ENCODE measurements around the gene CEP44.
"Not testable (repeated sequence)": the region's sequence is repeated elsewhere in the genome, so short reads cannot be mapped to it uniquely, and the experiment has no call there.

The CEP44 gene, protein sequence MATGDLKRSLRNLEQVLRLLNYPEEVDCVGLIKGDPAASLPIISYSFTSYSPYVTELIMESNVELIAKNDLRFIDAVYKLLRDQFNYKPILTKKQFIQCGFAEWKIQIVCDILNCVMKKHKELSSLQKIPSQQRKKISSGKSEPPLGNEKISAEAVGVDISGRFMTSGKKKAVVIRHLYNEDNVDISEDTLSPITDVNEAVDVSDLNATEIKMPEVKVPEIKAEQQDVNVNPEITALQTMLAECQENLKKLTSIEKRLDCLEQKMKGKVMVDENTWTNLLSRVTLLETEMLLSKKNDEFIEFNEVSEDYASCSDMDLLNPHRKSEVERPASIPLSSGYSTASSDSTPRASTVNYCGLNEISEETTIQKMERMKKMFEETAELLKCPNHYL

DNA sequence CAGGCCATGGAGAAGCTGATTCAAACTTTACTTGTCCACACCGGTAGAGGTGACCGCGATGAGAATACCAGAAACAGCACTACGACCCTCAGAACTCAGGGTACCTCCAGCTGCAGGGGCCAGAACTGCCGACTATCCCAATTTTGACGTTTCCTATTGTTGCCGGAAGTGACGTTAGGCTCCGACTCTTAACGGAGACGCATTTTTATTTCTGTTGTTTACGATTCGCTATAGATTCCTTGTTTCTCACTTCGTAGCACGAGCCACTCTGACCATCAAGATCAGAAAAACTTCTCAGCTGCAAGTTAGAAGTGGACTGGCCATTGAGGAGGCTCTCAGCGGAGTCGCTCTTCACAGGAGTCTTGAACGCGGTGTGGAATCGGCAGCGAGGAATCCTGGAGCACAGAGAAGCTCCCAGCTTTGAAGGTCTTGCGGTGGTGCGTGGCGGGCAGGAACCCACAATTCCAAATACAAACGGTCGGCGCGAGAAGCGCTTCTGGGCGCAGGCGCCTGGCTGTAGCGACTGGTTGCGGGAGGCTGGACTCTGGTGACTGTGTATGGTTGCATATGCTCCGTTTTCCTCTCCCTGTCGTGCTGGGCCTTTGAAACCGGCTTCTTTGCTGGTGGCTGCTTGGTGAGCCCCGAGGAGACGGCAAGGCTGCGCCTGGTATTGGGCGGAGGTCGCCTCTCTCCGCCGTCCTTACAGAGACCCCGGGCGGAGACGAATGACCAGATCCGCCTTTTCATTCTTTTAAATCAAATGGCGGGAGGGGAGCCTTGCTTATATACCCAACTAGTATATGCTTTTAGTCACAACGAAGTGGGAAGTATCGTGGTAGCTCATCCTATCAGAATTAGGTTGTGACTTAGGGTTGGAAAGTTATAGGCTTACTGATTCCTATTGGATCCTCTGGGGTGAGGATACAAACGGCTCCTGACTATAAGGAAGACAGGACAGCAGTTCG is at the start of gene CEP44, which contains the start of gene FBXO8:
Gene CEP44 (plus strand): TSS at position 405 of the 965 bp plus-strand sequence. CDS start 15,211 bp downstream, outside the sequence.
Gene FBXO8 (minus strand): TSS at position 161 of the 965 bp plus-strand sequence. CDS start 20,575 bp downstream, outside the sequence.
- peak; percentile 42 for DNase-seq

DNA sequence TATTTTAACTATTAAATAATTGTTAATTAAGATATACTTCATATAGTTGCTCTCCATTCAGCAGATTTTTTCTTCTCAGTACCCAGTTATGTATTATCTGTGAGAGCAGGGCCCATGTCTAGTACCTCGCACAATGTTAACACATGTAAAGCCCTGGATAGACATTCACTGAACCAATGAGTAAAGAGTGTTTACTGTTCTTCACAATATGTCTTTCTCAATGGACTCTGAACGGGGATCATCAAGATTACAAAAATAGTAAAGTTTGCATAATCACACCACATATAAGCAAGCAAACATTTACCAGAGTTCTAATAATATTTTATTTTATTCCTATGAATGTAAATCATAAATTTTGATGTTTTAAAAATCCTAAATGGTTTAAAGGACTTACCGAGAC is 47.4 kb upstream of the CEP44 start:
- no peak for DNase-seq

DNA sequence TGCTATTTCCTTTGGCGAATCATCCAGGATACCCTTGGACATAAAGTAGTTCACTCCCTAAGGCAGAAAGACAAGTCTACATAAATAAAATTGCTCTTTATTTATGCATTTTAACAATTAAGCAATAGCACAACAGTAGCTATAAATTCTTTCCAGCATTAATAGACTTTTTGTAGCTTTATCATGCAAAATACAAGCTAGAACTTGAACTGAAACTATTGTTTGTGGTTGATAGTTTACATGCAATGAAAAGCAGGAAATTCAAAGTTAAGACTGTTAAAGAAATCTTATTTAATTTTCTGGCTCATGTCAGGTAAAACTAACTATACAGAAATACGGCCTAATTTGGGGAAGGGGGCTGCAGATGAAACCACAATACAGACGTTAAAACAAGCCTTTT is 42.5 kb upstream of the CEP44 start:
- no peak for DNase-seq

DNA sequence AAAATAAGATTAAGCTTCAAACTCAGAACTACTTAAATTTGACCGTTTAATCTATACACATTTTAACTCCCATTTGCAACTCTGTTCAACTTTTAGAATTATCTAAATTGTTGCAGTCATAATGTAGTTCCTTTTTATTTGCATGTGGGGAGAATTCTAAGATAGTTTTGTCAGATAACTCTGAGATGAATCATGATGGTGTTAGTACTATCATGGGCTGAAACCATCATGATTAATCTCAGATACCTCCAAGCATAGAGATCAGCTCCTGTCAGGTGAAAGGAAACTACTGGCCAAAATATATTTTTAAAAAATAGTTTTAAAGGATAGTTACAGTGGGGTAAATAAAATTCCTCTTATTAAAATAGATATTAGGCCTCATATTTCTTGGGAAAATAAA is 39.3 kb upstream of the CEP44 start:
- no peak for DNase-seq

DNA sequence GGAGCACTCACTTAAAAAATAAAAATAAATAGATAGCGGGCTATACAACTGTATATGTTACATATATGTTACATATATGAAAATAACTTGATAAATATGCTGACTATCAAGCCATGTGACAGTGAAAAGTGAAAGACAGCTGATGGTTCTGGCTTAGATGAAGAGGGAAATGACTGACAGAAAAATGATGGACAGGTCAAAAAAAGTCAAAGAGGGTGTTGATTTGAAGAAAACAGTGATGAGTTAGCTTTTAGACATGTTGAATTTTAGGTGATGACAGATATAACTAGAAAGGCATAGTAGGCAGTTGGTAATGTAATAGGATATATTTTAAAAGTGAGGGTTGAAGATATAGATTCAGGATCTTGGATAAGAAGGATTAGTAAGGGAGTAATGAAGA is 38.0 kb upstream of the CEP44 start:
- DNase-seq = no peak

DNA sequence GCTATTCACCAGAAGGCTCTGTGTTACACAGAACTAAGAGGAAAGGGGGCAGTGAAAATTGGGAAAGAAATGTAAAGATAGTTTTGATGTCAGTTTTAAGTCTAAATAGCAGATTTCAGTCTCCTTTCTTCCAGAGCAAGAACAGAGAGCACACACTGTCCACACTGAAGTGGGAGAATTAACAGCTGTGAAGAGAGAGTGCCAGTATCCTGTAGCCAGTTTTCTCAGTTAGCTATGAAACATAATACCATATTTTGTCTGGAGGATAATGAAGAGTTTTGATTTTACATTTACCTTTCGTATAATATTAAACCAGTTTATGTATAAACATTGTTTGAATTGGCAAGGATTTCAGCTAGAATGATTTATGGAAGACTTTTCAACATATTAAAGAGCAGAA is 35.3 kb upstream of the CEP44 start:
- no peak for DNase-seq

DNA sequence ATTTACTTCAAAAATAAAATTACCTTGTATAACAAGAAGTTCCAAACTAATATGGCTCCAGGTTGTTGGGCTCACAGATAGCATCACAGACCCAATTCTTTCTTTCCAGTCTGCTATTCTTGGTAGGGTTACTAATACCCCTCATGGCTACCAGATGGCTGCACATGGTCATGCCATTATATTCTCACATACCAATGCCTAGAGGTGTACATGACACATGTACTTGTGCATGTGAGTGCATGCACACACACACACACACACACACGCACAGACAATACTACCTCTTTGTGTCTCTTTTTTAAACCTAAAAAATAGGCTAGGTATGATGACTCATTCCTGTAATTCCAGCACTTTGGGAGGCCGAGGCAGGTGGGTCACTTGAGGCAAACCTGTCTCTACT is 31.3 kb upstream of the CEP44 start:
- DNase-seq = no peak

DNA sequence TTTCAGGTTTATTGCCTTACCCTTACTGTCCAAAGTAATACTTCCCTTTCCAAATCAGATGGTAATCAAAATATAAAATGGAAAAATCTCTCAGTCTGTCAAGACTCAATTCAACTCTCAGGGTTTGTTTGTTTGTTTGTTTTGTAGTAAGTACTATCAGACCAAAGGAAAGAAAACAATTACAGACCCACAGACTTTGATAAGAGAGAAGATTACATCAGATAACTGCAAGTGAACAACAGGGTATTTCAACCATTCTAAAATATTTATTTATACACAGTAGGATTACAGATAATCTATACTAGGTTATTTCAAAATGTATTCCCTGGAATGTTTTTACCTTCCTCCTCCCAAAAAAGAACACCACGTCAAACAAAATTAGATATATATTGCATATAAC is 29.1 kb upstream of the CEP44 start:
- DNase-seq = no peak

DNA sequence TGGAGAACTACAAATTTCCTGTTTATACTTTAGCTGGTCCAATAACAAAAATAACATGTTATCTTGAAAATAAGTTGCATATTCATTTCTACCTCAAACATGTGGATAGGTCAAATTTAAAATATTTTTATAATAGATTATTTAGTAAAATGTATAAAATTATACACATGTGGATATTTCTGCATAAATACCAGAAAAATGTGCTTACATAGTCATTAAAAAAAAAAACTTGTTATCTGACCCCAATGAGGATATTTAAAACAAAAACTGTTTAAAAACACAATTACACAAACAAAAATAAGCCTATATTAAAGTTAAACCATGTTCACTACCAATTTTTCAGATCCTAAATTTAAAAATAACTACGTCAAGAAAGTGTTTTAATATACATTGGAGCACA is 28.3 kb upstream of the CEP44 start:
- no peak for DNase-seq

DNA sequence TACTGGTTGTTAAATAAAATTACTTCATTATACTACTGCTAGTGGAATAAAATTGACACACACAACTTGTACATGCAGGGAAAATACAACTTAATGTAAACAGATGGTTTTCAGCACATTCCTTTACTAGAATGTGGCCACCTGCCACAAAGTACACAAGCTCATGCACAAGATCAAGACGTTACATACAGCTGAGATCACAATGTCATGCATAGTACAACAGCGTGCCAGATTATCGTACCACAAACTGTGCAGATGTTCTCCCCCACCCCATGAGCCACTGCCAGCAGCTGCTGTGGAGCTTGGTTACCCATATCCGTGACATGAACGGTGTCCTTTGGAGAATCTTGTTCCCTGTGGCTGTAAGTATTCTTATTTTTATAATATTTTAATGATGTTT is 27.9 kb upstream of the CEP44 start:
- DNase-seq = no peak

DNA sequence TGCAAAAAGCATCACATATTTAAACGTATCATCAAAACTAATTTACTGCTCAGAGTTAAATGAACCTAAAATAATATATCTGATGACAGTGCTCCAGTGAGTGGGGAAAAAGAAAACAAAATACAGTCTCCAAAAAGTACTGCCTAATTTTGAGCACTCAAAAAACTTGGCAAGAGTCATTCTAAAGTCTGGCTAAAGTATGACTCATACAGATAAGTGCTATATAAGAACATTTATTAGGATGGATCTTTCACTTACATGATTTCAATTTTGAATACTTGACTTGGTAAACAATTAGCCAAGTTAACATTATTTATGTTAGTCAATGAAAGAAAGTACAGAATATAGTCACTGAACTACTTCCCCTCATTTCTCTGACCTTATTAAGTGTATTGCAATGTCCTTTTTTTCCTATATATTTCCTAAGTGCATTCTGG is 27.4 kb upstream of the CEP44 start:
- DNase-seq = no peak

DNA sequence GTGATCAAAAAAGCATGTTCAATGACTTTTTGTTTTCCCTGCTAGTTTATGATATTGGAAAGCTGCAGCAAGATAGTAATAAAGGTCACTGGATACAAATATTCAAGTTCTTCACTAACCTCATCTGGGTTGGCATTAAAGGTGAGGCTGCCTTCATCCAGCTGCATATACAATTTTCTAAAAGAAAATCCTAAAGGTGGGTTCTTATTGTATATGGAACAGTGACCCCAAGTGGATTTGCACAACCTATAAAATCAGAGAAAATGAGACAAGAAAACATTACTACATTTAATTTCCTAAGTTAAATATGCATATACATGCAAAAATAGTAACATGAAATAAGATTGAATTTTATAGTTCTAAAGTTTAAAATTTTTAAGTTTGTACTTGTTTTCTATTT is 24.1 kb upstream of the CEP44 start:
- DNase-seq = no peak

DNA sequence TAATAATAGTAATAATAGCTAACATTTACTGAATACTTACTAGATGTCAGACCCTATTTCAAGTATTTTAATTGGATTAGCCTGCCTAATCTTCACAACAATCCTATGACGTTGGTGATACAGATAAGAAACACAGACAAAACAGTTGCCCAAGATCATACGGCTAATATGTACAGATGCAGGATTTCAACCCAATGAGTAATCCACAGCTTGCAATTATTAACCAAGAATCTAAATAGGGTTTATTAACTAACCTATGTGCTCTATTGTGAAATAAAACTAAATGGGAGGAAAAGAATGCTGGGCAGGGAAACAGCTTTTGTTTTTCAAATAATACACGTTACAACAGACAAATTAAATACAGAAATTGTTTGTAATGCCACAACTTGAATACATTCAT is 23.6 kb upstream of the CEP44 start:
- DNase-seq = no peak

DNA sequence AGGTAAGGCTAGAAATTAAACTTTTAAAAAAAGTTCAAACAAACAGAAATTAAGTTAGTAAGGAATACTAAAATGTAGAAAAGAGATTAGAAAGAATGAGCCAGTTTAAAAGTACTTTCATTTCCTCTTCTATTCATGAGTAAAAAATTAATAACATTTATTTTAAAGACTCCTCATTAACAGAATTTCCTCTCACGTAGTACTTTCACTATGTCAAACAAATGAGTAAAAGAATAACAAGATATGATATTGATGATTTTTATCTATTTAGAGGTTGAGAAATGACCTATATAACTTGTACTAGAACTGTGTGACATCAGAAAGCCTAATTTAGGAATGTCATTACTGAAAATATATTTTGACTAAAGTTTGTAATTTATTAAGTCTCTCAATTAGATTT is 22.3 kb upstream of the CEP44 start:
- not testable (repeated sequence) for DNase-seq

DNA sequence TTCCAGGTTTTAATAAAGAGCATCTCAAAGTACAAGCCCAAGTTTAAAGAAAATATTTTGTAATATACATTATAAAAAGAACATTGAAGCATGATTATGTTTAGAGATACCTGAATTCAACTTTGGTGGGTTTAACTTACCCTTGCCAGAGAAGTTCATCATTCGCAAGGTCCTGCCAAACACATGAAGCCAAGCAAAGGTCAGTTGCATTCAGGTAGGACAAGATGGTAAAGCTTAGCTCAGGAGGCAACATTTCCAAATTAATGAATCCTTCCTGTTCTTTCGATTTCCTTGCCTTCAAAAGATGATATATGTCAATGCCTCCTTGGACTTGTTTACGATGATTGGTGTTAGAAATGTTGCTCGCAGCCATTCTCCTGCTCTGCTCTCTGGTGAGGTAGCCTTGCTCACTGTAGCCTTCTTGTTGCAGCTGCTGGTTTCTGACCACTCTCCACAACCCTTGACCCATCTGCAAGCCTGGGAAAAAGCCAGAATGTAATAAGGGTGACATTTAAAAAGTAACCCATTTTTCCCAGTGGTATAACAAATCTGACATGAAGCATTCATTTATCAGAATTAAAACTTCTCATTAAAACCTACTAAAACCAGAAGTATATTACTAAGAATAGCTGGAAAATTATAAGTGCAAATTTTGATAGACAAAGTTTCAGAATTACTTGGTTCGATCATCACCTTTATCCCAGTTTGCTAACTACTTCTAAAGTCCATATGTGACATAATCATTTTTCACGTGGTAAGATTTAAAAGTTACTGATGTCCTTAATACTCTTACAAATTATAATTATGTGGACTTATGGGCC is 20.9 kb upstream of the CEP44 start:
- no peak for DNase-seq

DNA sequence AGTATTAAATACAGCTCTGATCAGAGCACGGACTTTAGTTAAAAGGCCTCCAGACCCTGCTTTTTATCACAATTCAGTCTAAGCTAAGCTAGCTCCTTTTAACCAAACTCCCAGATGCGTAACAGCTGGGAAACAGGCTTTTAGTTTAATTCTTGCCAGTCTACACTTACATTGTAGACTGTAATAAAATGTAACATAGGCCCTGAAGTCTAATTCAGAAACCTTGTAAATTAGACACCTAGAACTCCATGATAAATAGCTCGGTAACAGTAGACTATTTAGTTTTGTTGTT is 20.3 kb upstream of the CEP44 start:
- no peak for DNase-seq

DNA sequence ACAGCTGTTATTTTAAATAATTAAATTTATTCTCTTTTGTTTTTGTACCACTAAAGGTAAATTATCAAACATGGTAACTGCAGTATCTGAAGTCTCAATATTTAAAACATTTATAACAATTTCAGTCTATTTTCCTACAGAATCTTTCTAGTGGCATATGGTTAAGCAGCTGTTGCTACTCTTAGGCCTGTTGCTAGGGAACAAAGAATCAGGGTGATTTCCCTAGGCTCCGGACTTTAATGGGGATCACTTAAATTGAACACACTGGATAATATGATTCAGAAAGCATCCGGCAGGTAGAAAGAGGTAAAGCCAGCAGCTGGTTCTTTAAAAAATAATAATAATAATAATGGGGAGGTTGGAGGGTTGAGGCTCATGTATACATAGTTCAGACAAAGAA is 17.8 kb upstream of the CEP44 start:
- DNase-seq = peak; percentile 17

DNA sequence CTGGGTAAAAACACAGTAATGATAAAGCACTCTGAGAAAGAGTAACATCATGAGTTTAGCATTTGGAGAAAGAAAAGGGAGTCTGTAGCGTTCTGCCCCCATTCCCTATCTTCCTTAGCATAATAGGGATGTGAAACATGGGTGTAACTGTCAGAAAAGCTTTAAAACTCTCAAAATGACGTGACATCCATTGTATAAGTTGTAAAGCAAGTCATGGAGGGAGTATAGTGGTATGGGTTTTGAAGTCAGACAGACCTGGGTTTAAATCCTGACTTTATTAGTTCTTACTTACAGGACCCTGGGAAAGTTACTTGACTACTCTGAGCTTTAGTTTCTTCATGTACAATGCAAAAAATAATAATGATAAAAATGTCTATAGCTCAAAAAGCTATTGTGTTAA is 17.3 kb upstream of the CEP44 start:
- no peak for DNase-seq

DNA sequence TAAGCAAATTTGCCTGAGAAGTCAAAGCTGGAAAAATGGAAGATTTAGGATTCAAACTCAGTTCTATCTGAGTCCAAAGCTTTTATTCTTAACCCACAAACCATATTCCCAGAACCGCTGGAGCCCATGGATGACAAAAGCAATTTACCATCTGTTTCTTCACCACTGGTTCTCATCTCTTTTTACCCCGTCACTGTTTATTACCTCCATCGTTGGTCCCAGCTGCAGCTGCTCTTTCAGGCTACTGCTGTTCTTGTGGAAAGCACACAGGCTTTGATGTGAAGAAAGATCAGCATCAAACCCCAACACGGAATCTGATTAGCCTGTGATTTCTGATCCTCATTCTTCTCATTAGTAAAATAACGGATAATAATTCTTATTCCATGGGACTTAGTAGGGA is 9.8 kb upstream of the CEP44 start:
- DNase-seq = no peak

DNA sequence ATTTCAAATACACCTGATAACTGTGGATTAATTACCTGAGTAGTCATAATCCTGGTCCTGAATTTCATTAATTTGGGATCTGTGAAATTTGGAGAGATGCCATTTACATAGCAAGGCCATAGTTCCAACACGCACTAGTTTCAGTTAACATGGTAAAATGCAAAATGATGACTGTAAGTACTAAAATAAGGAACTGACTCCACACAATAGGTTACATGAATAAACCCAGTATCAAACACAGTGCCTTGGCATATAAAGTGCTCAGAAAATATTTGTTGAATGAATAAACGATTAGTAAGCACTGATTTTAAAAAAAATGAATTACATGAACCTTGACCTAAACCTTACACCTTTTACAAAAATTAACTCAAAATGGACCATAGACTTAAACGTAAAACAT is 9.3 kb upstream of the CEP44 start:
- DNase-seq = no peak

DNA sequence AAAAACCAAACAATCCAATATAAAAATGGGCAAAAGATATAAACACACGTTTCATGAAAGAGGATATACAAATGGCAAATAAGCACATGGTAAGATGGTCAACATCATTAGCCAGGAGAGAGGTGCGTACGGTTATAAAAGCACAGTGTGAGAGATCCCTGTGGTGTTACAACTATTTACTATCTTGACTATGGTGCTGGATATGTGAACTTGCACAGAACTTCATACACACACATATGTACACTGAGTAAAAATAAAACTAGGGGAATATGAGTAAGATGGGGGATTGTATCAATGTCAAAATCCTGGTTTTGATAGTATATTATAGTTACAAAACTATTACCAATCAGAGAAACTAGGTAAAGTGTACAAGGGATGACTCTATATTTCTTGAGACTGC is 8.6 kb upstream of the CEP44 start:
- no peak for DNase-seq

DNA sequence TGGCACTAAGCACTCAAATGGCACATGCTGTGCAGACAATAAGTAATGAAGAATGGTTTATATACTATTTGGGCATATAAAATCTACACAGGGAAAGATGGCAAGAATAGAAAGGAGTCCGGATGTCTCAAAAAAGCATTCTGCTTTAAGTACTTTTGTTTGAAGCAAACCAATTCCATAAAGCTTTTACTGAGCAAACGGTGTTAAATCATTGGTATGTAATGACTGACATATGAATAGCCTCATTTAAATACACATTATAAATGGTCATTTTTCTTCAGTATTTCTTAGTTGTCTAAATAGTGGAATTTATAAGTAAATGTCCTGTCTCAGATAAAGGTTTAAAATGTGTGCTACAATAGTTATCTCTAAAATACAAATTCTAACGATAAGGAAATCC is 6.3 kb upstream of the CEP44 start:
- DNase-seq = no peak

DNA sequence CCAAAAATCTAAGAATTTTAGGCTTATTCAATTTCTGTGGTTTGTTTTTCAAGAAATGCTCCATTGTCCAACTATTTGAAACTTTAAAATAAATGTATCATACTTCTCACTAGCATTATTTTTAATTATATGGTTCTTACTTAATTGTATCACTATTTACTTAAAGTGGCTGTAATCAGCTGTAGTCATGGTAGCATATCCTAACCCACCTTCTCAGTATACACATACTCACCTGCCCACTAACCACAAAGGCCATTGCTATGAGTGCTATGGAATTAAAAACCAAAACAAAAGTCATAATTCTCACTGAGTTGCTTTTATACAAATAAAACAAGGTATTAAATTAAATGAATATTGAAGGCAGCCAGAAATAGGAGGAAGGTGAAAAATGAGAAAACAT is 5.2 kb upstream of the CEP44 start:
- no peak for DNase-seq

Data from NCI-H1436 treated with DMSO at 0.1 percent for 48 hours (cell line).